ENCODE measurements around the gene EMC8. TPM values are rescaled to one million over a fixed set of nuclear protein-coding genes. Genes with fewer than 3 reads are reported as not detected.
"Not testable (repeated sequence)": the region's sequence is repeated elsewhere in the genome, so short reads cannot be mapped to it uniquely, and the experiment has no call there.

The EMC8 gene
- total RNA-seq, 5 donors from 2014 or later (not counting 1 experiment from before 2014, with no cell fraction given) = 27.3 to 34.8 (median 31.1) TPM

- DNase-seq (no peak), ATAC-seq (replicated peaks in 1 of 4) (no peak)
- no peaks in the 10 kb centered on the region for H3K36me3 Mint-ChIP-seq
- no peak overlapping the region for H3K27ac ChIP-seq (ENCODE audit: low read length)
- H3K27ac Mint-ChIP-seq = no peak overlapping the region
- no peak overlapping the region for H3K4me3 Mint-ChIP-seq
- H3K9me3 Mint-ChIP-seq = no peaks in the 10 kb centered on the region
- peaks cover 0 to 28% of the 10 kb centered on the region in 2 experiments for H3K27me3 ChIP-seq (replicated peaks in 1 of 2; ENCODE audit: control insufficient read depth in 2 of 2, extremely low read depth in 1 of 2, insufficient read depth in 2 of 2, low read length in 1 of 2)
- WGBS (ENCODE audit: insufficient coverage) = 72% methylated on average over 6 of the region's 6 CpGs
- H3K4me1 ChIP-seq (ENCODE audit: control insufficient read depth in 1 of 2, extremely low read depth in 1 of 2, insufficient read depth in 2 of 2, low read length in 2 of 2) = peaks cover 0 to 10% of the 10 kb centered on the region in 2 experiments
- POLR2A ChIA-PET = no interaction called here
- H3K4me3 ChIP-seq (ENCODE audit: control insufficient read depth in 1 of 2, extremely low read depth in 1 of 2, low read length in 1 of 2) = no peak overlapping the region
- H3K27me3 Mint-ChIP-seq = peaks cover 4 to 5% of the 10 kb centered on the region in 2 donors
- H3K9me3 ChIP-seq = no peaks in the 10 kb centered on the region
- peaks cover 6 to 8% (median 8%) of the 10 kb centered on the region in 3 donors for H3K4me1 Mint-ChIP-seq
- no peaks in the 10 kb centered on the region for H3K36me3 ChIP-seq (ENCODE audit: control insufficient read depth in 2 of 2, extremely low read depth in 1 of 2, insufficient read depth in 1 of 2, low read length in 1 of 2)
- CTCF ChIA-PET = interaction anchor here (0.6 to 4.7 kb wide), 14 partner anchors 9 to 1082 kb away, joined by 3 to 98 read pairs (median 5); partner anchors contain the start of gene IRF8 (in 1 of the 2)
Observed at GRCh38 chr16:85819771-85820170, 20.4 kb upstream of the EMC8 start.

GRCh38 chr16:85819245-85819644 lies 19.9 kb upstream of the EMC8 start:
- no peaks in the 10 kb centered on the region for H3K36me3 Mint-ChIP-seq
- Histone ChIP-seq H3K27me3 (replicated peaks in 1 of 2; ENCODE audit: control insufficient read depth in 2 of 2, extremely low read depth in 1 of 2, insufficient read depth in 2 of 2, low read length in 1 of 2) (peaks cover 0 to 28% of the 10 kb centered on the region in 2 experiments), H3K4me3 (ENCODE audit: control insufficient read depth in 1 of 2, extremely low read depth in 1 of 2, low read length in 1 of 2) (no peak overlapping the region), H3K27ac (ENCODE audit: low read length) (no peak overlapping the region), H3K4me1 (ENCODE audit: control insufficient read depth in 1 of 2, extremely low read depth in 1 of 2, insufficient read depth in 2 of 2, low read length in 2 of 2) (peaks cover 0 to 10% of the 10 kb centered on the region in 2 experiments), H3K36me3 (ENCODE audit: control insufficient read depth in 2 of 2, extremely low read depth in 1 of 2, insufficient read depth in 1 of 2, low read length in 1 of 2) (no peaks in the 10 kb centered on the region), H3K9me3 (no peaks in the 10 kb centered on the region)
- POLR2A ChIA-PET = interaction anchor here in 1 of 2 donors (0.7 kb wide), 1 partner anchor 18 kb away, joined by 3 read pairs; no protein-coding TSS in a partner anchor
- no peaks in the 10 kb centered on the region for H3K9me3 Mint-ChIP-seq
- ATAC-seq (replicated peaks in 1 of 4) (peak; percentile 62 to 79 (median 76)), DNase-seq (peak; percentile 59 to 91 (median 79))
- no peak overlapping the region for H3K4me3 Mint-ChIP-seq
- H3K4me1 Mint-ChIP-seq = peaks cover 6 to 8% (median 8%) of the 10 kb centered on the region in 3 donors
- 0% methylated on average over 9 of the region's 10 CpGs for WGBS (ENCODE audit: insufficient coverage)
- no peak overlapping the region for H3K27ac Mint-ChIP-seq
- CTCF ChIA-PET = interaction anchor here (0.6 to 4.7 kb wide), 16 partner anchors 38 to 1575 kb away, joined by 3 to 98 read pairs (median 4); partner anchors contain the start of gene IRF8 (in 1 of the 2)
- peaks cover 4 to 5% of the 10 kb centered on the region in 2 donors for H3K27me3 Mint-ChIP-seq

- POLR2A ChIA-PET; H3K4me1 Mint-ChIP-seq; H3K36me3 ChIP-seq (ENCODE audit: control insufficient read depth in 2 of 2, extremely low read depth in 1 of 2, insufficient read depth in 1 of 2, low read length in 1 of 2); H3K27ac ChIP-seq (ENCODE audit: low read length); H3K4me3 ChIP-seq (ENCODE audit: control insufficient read depth in 1 of 2, extremely low read depth in 1 of 2, low read length in 1 of 2); H3K9me3 ChIP-seq; H3K4me3 Mint-ChIP-seq; H3K9me3 Mint-ChIP-seq; DNase-seq; ATAC-seq (replicated peaks in 1 of 4); H3K27ac Mint-ChIP-seq; H3K36me3 Mint-ChIP-seq: not testable (repeated sequence)
- H3K27me3 Mint-ChIP-seq = peaks cover 5 to 10% of the 10 kb centered on the region in 2 donors
- Histone ChIP-seq H3K4me1 (ENCODE audit: control insufficient read depth in 1 of 2, extremely low read depth in 1 of 2, insufficient read depth in 2 of 2, low read length in 2 of 2) (peaks cover 0 to 10% of the 10 kb centered on the region in 2 experiments), H3K27me3 (replicated peaks in 1 of 2; ENCODE audit: control insufficient read depth in 2 of 2, extremely low read depth in 1 of 2, insufficient read depth in 2 of 2, low read length in 1 of 2) (peaks cover 0 to 30% of the 10 kb centered on the region in 2 experiments)
- CTCF ChIA-PET = interaction anchor here (0.6 kb wide), 2 partner anchors 94 to 703 kb away, joined by 3 to 5 read pairs; no protein-coding TSS in a partner anchor
- 89% methylated on average over 1 of the region's 6 CpGs for WGBS (ENCODE audit: insufficient coverage)
Observed at GRCh38 chr16:85817195-85817594, 17.9 kb upstream of the EMC8 start.

GRCh38 chr16:85816159-85816558 lies 16.8 kb upstream of the EMC8 start:
- Histone ChIP-seq H3K27me3 (replicated peaks in 1 of 2; ENCODE audit: control insufficient read depth in 2 of 2, extremely low read depth in 1 of 2, insufficient read depth in 2 of 2, low read length in 1 of 2) (peaks cover 0 to 32% of the 10 kb centered on the region in 2 experiments), H3K4me3 (ENCODE audit: control insufficient read depth in 1 of 2, extremely low read depth in 1 of 2, low read length in 1 of 2) (no peak overlapping the region), H3K36me3 (ENCODE audit: control insufficient read depth in 2 of 2, extremely low read depth in 1 of 2, insufficient read depth in 1 of 2, low read length in 1 of 2) (no peaks in the 10 kb centered on the region), H3K9me3 (no peaks in the 10 kb centered on the region), H3K4me1 (ENCODE audit: control insufficient read depth in 1 of 2, extremely low read depth in 1 of 2, insufficient read depth in 2 of 2, low read length in 2 of 2) (peaks cover 0 to 4% of the 10 kb centered on the region in 2 experiments), H3K27ac (ENCODE audit: low read length) (no peak overlapping the region)
- no peaks in the 10 kb centered on the region for H3K36me3 Mint-ChIP-seq
- H3K9me3 Mint-ChIP-seq = no peaks in the 10 kb centered on the region
- ChIA-PET POLR2A (no interaction called here), CTCF (interaction anchor here in 1 of 2 donors (0.6 kb wide), 1 partner anchor 176 kb away, joined by 4 read pairs; no protein-coding TSS in a partner anchor)
- H3K4me1 Mint-ChIP-seq = peaks cover 4 to 8% (median 6%) of the 10 kb centered on the region in 3 donors
- peaks cover 10 to 12% of the 10 kb centered on the region in 2 donors for H3K27me3 Mint-ChIP-seq
- 92% methylated on average over 8 of the region's 14 CpGs for WGBS (ENCODE audit: insufficient coverage)
- H3K27ac Mint-ChIP-seq = no peak overlapping the region
- ATAC-seq (replicated peaks in 1 of 4) (no peak), DNase-seq (no peak)
- H3K4me3 Mint-ChIP-seq = no peak overlapping the region

- no peaks in the 10 kb centered on the region for H3K4me1 ChIP-seq (ENCODE audit: control insufficient read depth in 1 of 2, extremely low read depth in 1 of 2, insufficient read depth in 2 of 2, low read length in 2 of 2)
- no peak overlapping the region for H3K4me3 Mint-ChIP-seq
- H3K27ac Mint-ChIP-seq = no peak overlapping the region
- no peaks in the 10 kb centered on the region for H3K9me3 Mint-ChIP-seq
- ChIA-PET CTCF (interaction anchor here in 1 of 2 donors (0.5 to 1.1 kb wide), 2 partner anchors 8 to 15 kb away, joined by 5 to 7 read pairs; no protein-coding TSS in a partner anchor), POLR2A (interaction anchor here in 1 of 2 donors (0.6 kb wide), 1 partner anchor 487 kb away, joined by 4 read pairs; no protein-coding TSS in a partner anchor)
- H3K36me3 Mint-ChIP-seq = peaks cover 4% of the 10 kb centered on the region
- peaks cover 0 to 18% of the 10 kb centered on the region in 2 experiments for H3K27me3 ChIP-seq (replicated peaks in 1 of 2; ENCODE audit: control insufficient read depth in 2 of 2, extremely low read depth in 1 of 2, insufficient read depth in 2 of 2, low read length in 1 of 2)
- H3K36me3 ChIP-seq (ENCODE audit: control insufficient read depth in 2 of 2, extremely low read depth in 1 of 2, insufficient read depth in 1 of 2, low read length in 1 of 2) = no peaks in the 10 kb centered on the region
- no peak overlapping the region for H3K27ac ChIP-seq (ENCODE audit: low read length)
- no peaks in the 10 kb centered on the region for H3K4me1 Mint-ChIP-seq
- WGBS (ENCODE audit: insufficient coverage) = 84% methylated on average over 15 of the region's 20 CpGs
- H3K4me3 ChIP-seq (ENCODE audit: control insufficient read depth in 1 of 2, extremely low read depth in 1 of 2, low read length in 1 of 2) = no peak overlapping the region
- H3K27me3 Mint-ChIP-seq = peaks cover 10 to 12% of the 10 kb centered on the region in 2 donors
- no peaks in the 10 kb centered on the region for H3K9me3 ChIP-seq
- ATAC-seq (replicated peaks in 1 of 4) = no peak
- no peak for DNase-seq
Observed at GRCh38 chr16:85812811-85813700, 13.7 kb upstream of the EMC8 start.
